ENCODE results near the gene BARHL1. TPM values are rescaled to one million over a fixed set of nuclear protein-coding genes. Genes with fewer than 3 reads are reported as not detected.

The BARHL1 gene
- polyA plus RNA-seq, 1 donor (not counting 4 experiments of a cell fraction or from before 2014, with no cell fraction given) = not detected

- FAIRE-seq = no peak
- H3K36me3 ChIP-seq (ENCODE audit: control insufficient read depth in 2 of 2, extremely low read depth in 1 of 2, insufficient read depth in 2 of 2, low read length in 2 of 2) = peaks cover 31 to 38% of the 10 kb centered on the region in 2 experiments
Observed at GRCh38 chr9:132616725-132617124, 34.3 kb downstream of the BARHL1 start.

GRCh38 chr9:132622159-132622558 lies 39.8 kb downstream of the BARHL1 start:
- no peaks in the 10 kb centered on the region for H4K20me1 ChIP-seq (ENCODE audit: control insufficient read depth, extremely low read depth, insufficient read depth, low read length)
- no peak for FAIRE-seq
- H3K27ac ChIP-seq (ENCODE audit: control insufficient read depth, insufficient read depth, low read length) = no peak overlapping the region
- peaks cover 3 to 25% of the 10 kb centered on the region in 2 experiments for H3K36me3 ChIP-seq (ENCODE audit: control insufficient read depth in 2 of 2, extremely low read depth in 1 of 2, insufficient read depth in 2 of 2, low read length in 2 of 2)
- H3K4me3 ChIP-seq (ENCODE audit: control insufficient read depth in 2 of 3, extremely low read depth in 1 of 3, insufficient read depth in 2 of 3, low read depth in 1 of 3, low read length in 3 of 3) = no peak overlapping the region
- H3K79me2 ChIP-seq (ENCODE audit: control insufficient read depth, insufficient read depth, low read length) = no peaks in the 10 kb centered on the region
- DNase-seq (ENCODE audit: low read depth, low spot score) = no peak
- no peak overlapping the region for H3K9ac ChIP-seq (ENCODE audit: control insufficient read depth, extremely low read depth, insufficient read depth, low read length)
- H3K9me1 ChIP-seq (ENCODE audit: control insufficient read depth, extremely low read depth, insufficient read depth, low read length) = no peaks in the 10 kb centered on the region
- H3K4me1 ChIP-seq (ENCODE audit: control insufficient read depth, extremely low read depth, insufficient read depth, low read length) = no peaks in the 10 kb centered on the region
- H3K9me3 ChIP-seq (ENCODE audit: control insufficient read depth, low read depth, low read length) = no peaks in the 10 kb centered on the region
- dilution Hi-C loops (cut with MboI; ENCODE audit: extremely low pct_ligation_motif_present, low sequenced_read_pairs) = no loop called here
- H3K27me3 ChIP-seq (ENCODE audit: control insufficient read depth, extremely low read depth, insufficient read depth, low read length) = no peaks in the 10 kb centered on the region
- no peak for TF ChIP-seq CTCF (optimal IDR thresholded peaks at IDR 0.05 in 1 of 3, IDR thresholded peaks at IDR 0.05 in 1 of 3, conservative IDR thresholded peaks at IDR 0.05 in 1 of 3; ENCODE audit: extremely low read depth in 1 of 3, insufficient read depth in 2 of 3, low read length in 3 of 3)
- no peak for TF ChIP-seq EZH2 (IDR thresholded peaks at IDR 0.05; ENCODE audit: low read length)
- H3K4me2 ChIP-seq (ENCODE audit: control insufficient read depth, extremely low read depth, insufficient read depth, low read depth, low read length) = no peak overlapping the region
- no peak overlapping the region for H2AFZ ChIP-seq (ENCODE audit: control insufficient read depth, low read length)

More at GRCh38 chr9:132616725-132617124, 34.3 kb downstream of the BARHL1 start:
- H3K4me3 ChIP-seq (ENCODE audit: control insufficient read depth in 2 of 3, extremely low read depth in 1 of 3, insufficient read depth in 2 of 3, low read depth in 1 of 3, low read length in 3 of 3) = no peak overlapping the region
- dilution Hi-C loops (cut with MboI; ENCODE audit: extremely low pct_ligation_motif_present, low sequenced_read_pairs) = no loop called here
- H3K9me1 ChIP-seq (ENCODE audit: control insufficient read depth, extremely low read depth, insufficient read depth, low read length) = no peaks in the 10 kb centered on the region
- no peaks in the 10 kb centered on the region for H3K9me3 ChIP-seq (ENCODE audit: control insufficient read depth, low read depth, low read length)
- H3K27ac ChIP-seq (ENCODE audit: control insufficient read depth, insufficient read depth, low read length) = no peak overlapping the region
- DNase-seq (ENCODE audit: low read depth, low spot score) = no peak
- no peaks in the 10 kb centered on the region for H3K4me1 ChIP-seq (ENCODE audit: control insufficient read depth, extremely low read depth, insufficient read depth, low read length)
- H3K4me2 ChIP-seq (ENCODE audit: control insufficient read depth, extremely low read depth, insufficient read depth, low read depth, low read length) = no peak overlapping the region
- no peaks in the 10 kb centered on the region for H4K20me1 ChIP-seq (ENCODE audit: control insufficient read depth, extremely low read depth, insufficient read depth, low read length)
- no peak for TF ChIP-seq EZH2 (IDR thresholded peaks at IDR 0.05; ENCODE audit: low read length)
- TF ChIP-seq CTCF (optimal IDR thresholded peaks at IDR 0.05 in 1 of 3, IDR thresholded peaks at IDR 0.05 in 1 of 3, conservative IDR thresholded peaks at IDR 0.05 in 1 of 3; ENCODE audit: extremely low read depth in 1 of 3, insufficient read depth in 2 of 3, low read length in 3 of 3) = no peak
- no peaks in the 10 kb centered on the region for H3K27me3 ChIP-seq (ENCODE audit: control insufficient read depth, extremely low read depth, insufficient read depth, low read length)
- no peak overlapping the region for H3K9ac ChIP-seq (ENCODE audit: control insufficient read depth, extremely low read depth, insufficient read depth, low read length)
- no peak overlapping the region for H2AFZ ChIP-seq (ENCODE audit: control insufficient read depth, low read length)
- H3K79me2 ChIP-seq (ENCODE audit: control insufficient read depth, insufficient read depth, low read length) = no peaks in the 10 kb centered on the region
